ENCODE data around the gene LCMT2.

Gene LCMT2

DNA sequence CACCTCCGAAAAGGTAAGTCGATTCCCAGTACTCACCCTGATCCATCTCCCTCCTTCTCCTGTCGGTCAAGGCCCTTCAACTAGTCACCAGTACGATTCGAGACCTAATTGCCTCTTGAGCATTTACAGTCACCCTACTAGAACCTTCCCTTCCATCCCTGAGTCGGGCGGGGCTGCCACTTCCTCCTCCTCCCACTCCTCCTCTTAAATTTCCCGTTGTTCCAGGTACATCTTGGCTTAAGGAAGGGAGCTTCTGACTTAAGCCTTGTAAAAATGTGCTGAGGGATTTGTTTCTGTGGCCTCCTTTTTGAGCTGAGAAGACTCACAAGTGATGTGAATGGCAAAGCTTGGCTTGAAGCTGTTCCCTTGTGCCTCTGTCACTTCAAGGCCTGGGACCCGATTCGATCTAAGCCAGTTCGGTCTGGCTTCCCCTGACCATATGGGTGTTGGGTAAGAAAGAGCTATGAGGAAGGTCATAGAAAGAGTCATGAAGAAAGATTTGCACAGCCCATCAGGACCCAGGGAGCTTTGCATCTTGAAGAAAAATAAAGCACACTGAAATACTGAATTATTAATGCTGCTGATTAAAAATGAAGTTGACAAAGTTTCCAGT lies 28.1 kb downstream of the LCMT2 start, which contains the start of gene TGM7:
Gene TGM7, minus strand, starts transcription at position 51 of the 613 bp plus-strand sequence.
- TF ChIP-seq, protein P1, sequence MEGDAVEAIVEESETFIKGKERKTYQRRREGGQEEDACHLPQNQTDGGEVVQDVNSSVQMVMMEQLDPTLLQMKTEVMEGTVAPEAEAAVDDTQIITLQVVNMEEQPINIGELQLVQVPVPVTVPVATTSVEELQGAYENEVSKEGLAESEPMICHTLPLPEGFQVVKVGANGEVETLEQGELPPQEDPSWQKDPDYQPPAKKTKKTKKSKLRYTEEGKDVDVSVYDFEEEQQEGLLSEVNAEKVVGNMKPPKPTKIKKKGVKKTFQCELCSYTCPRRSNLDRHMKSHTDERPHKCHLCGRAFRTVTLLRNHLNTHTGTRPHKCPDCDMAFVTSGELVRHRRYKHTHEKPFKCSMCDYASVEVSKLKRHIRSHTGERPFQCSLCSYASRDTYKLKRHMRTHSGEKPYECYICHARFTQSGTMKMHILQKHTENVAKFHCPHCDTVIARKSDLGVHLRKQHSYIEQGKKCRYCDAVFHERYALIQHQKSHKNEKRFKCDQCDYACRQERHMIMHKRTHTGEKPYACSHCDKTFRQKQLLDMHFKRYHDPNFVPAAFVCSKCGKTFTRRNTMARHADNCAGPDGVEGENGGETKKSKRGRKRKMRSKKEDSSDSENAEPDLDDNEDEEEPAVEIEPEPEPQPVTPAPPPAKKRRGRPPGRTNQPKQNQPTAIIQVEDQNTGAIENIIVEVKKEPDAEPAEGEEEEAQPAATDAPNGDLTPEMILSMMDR (IDR thresholded peaks at IDR 0.05; ENCODE audit: low read depth, low read length): no peak
- no peaks in the 10 kb centered on the region for H3K9me3 ChIP-seq (ENCODE audit: severe bottlenecking)
- H3K27me3 ChIP-seq (ENCODE audit: insufficient read depth, low read depth, severe bottlenecking): no peaks in the 10 kb centered on the region
- no peak for DNase-seq
- H3K27ac ChIP-seq: no peak within 1 kb of the TSS
- no peak within 1 kb of the TSS for H3K4me3 ChIP-seq (ENCODE audit: low read depth, low read length)
- H3K36me3 ChIP-seq: no peaks in the 10 kb centered on the region

DNA sequence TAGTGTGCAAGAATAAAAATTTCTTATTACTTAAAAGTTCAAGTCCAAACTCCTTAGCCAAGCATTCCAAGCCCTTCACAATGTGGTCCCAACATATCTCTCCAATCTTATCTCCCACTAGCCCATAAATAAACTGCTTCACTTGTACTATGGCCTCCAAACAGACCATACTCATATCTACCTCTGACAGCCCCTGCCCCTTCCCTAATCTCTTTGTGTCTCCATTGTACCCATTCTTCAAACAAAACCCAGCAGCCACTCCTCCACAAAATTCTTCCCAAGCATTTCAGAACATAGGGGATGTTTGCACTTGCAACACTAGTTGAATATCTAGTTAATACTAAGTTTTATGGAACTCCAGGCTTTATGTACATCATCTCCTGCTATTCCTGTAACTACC lies 30.5 kb downstream of the LCMT2 start:
- no peak overlapping the region for H3K27ac ChIP-seq
- H3K27me3 ChIP-seq (ENCODE audit: insufficient read depth, low read depth, severe bottlenecking): no peaks in the 10 kb centered on the region
- DNase-seq: no peak
- H3K4me3 ChIP-seq (ENCODE audit: low read depth, low read length): no peak overlapping the region
- H3K9me3 ChIP-seq (ENCODE audit: severe bottlenecking): no peaks in the 10 kb centered on the region
- no peaks in the 10 kb centered on the region for H3K36me3 ChIP-seq
- TF ChIP-seq, protein P1 (IDR thresholded peaks at IDR 0.05; ENCODE audit: low read depth, low read length): no peak

DNA sequence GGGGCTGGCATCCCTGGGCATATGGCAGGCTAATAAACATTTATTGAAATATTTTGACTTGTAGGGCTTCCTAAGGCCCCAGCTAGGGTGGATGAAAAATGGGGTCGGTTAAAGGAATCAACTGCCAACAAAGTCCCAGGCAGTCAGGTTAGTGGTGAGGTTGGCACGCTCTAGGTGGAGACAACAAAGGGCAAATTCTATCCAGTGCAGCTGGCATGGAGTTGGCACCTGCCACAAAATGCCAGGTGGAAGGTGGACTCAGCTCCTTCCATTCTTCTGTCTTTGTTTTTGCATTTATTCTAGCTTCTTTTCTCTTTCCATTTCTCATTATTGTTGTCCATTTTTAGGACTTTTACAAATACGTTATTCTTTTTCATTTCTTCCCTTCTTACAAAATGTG lies 31.0 kb downstream of the LCMT2 start:
- TF ChIP-seq, protein P1 (IDR thresholded peaks at IDR 0.05; ENCODE audit: low read depth, low read length): no peak
- Histone ChIP-seq H3K36me3 (no peaks in the 10 kb centered on the region), H3K9me3 (ENCODE audit: severe bottlenecking) (no peaks in the 10 kb centered on the region), H3K27ac (no peak overlapping the region), H3K27me3 (ENCODE audit: insufficient read depth, low read depth, severe bottlenecking) (no peaks in the 10 kb centered on the region), H3K4me3 (ENCODE audit: low read depth, low read length) (no peak overlapping the region)
- no peak for DNase-seq

DNA sequence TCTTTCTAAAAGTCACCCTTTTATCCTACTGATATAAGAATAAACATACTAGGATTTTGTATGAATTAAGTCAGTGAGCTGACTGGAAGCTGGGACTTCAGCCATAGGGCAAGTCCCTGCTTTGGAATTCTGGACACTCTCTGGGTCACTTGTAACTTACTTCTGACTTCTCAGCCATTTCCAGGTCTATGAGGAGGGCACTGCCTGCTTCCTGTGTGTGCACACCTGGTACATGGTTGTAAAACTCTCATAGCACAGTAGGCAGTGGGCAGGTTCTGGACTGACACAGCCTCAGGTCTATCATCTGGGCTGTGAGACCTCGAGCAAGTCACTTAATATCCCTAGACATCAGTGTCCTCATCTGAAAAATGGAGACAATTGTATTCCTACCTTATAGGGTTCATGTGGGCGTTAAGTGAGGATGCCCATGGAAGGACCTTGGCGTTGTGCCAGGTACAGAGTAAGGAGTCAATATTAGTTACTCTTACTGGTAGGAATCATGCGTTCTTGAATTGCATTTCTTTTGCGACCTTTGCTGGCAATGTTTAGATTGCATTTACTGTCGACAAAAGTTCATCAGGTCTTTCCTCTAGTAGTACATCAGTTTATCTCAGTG lies 36.2 kb downstream of the LCMT2 start:
- no peak for DNase-seq
- Histone ChIP-seq H3K27me3 (ENCODE audit: insufficient read depth, low read depth, severe bottlenecking) (no peaks in the 10 kb centered on the region), H3K4me3 (ENCODE audit: low read depth, low read length) (no peak overlapping the region)

DNA sequence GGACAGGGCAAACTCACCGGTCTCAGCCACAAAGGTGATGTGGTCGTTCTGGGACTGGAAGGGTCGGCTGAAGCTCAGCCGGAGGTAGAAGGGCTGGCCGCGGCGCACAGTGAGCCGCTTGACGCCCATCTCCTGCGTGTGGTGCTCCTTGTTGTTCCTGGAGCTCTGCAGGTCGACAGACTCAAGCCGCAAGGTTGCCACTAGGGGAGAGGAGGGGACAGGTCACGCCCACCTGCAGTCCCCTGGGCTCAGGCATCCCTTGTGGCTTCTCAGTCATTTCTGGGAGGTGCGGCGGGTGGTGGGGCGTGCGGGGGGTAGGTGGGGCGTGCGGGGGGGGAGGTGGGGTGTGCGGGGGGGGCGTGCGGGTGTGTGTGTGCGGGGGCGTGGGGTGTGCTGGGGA lies 36.9 kb downstream of the LCMT2 start:
- H3K27ac ChIP-seq: no peak overlapping the region
- TF ChIP-seq, protein P1 (IDR thresholded peaks at IDR 0.05; ENCODE audit: low read depth, low read length): no peak
- no peaks in the 10 kb centered on the region for H3K36me3 ChIP-seq
- DNase-seq: no peak
- peaks cover 4% of the 10 kb centered on the region for H3K9me3 ChIP-seq (ENCODE audit: severe bottlenecking)
- no peak overlapping the region for H3K4me3 ChIP-seq (ENCODE audit: low read depth, low read length)
- no peaks in the 10 kb centered on the region for H3K27me3 ChIP-seq (ENCODE audit: insufficient read depth, low read depth, severe bottlenecking)

More for the DNA sequence above, 36.2 kb downstream of the LCMT2 start:
- Histone ChIP-seq H3K9me3 (ENCODE audit: severe bottlenecking) (peaks cover 4% of the 10 kb centered on the region), H3K27ac (no peak overlapping the region), H3K36me3 (no peaks in the 10 kb centered on the region)
- TF ChIP-seq, protein P1 (IDR thresholded peaks at IDR 0.05; ENCODE audit: low read depth, low read length): no peak
